DND-41 (cell line): ENCODE measurements around the gene ZRANB1.

Source experiments
- ATAC-seq: fragments of 200-7000 bp; cut with Tn5 transposase; 3 replicates; pipeline ENCODE4 v1.9.1; 2021; ENCODE audit warnings: low read depth; ENCODE audit not compliant: insufficient read depth
- DNase-seq: peaks from one replicate; pipeline ENCODE4 v3.0.0-alpha.2; 2020
- H2AFZ ChIP-seq: 2 replicates; pipeline ENCODE4 v1.6.0; 2012; ENCODE audit warnings: low read depth, low read length
- H3K27ac ChIP-seq: 2 replicates; pipeline ENCODE4 v1.5.1; 2012; ENCODE audit warnings: low read length, inconsistent platforms
- H3K27me3 ChIP-seq: fragments of 200-600 bp; sonication (generic); 2 replicates; pipeline ENCODE4 v1.6.0; 2012; ENCODE audit warnings: low read length, mild to moderate bottlenecking, inconsistent platforms; ENCODE audit not compliant: insufficient read depth, poor library complexity
- H3K36me3 ChIP-seq: 2 replicates; pipeline ENCODE4 v1.5.1; 2012; ENCODE audit warnings: low read length, inconsistent platforms; ENCODE audit not compliant: insufficient read depth
- H3K4me1 ChIP-seq: 2 replicates; pipeline ENCODE4 v1.5.1; 2012; ENCODE audit warnings: mild to moderate bottlenecking, low read length; ENCODE audit not compliant: insufficient read depth
- H3K4me2 ChIP-seq: 2 replicates; pipeline ENCODE4 v1.6.0; 2012; ENCODE audit warnings: mild to moderate bottlenecking, moderate library complexity, low read length, inconsistent platforms; ENCODE audit not compliant: insufficient read depth
- H3K4me3 ChIP-seq, 2 experiments: fragments of 200-600 bp in 1 of 2; shearing (Covaris generic) in 1 of 2; 2 replicates each; pipeline ENCODE4 v1.5.1; 2012 to 2016; ENCODE audit warnings: inconsistent platforms in 2 of 2, low read length in 2 of 2, mild to moderate bottlenecking in 2 of 2, low read depth in 1 of 2, moderate library complexity in 1 of 2
- H3K79me2 ChIP-seq: 2 replicates; pipeline ENCODE4 v1.6.0; 2012; ENCODE audit warnings: low read length, inconsistent platforms; ENCODE audit not compliant: insufficient read depth
- H3K9ac ChIP-seq: 2 replicates; pipeline ENCODE4 v1.6.0; 2012; ENCODE audit warnings: low read depth, mild to moderate bottlenecking, inconsistent platforms, low read length, moderate library complexity
- H3K9me3 ChIP-seq: 2 replicates; pipeline ENCODE4 v1.5.1; 2012; ENCODE audit warnings: low read length, moderate library complexity, mild to moderate bottlenecking, inconsistent platforms; ENCODE audit not compliant: insufficient read depth, severe bottlenecking
- H4K20me1 ChIP-seq: 2 replicates; pipeline ENCODE4 v1.6.0; 2012; ENCODE audit warnings: low read length; ENCODE audit not compliant: insufficient read depth
- CTCF ChIP-seq: IDR thresholded peaks from 2 replicates; pipeline ENCODE4 v1.5.1; 2012; ENCODE audit warnings: borderline replicate concordance, low read length, moderate library complexity, mild to moderate bottlenecking; ENCODE audit not compliant: poor library complexity, severe bottlenecking; ENCODE audit errors: extremely low read depth
- EZH2 ChIP-seq: IDR thresholded peaks from 3 replicates; pipeline ENCODE4 v1.6.1; 2012; ENCODE audit warnings: borderline replicate concordance, low read depth, mild to moderate bottlenecking, moderate library complexity, low read length, inconsistent platforms; ENCODE audit not compliant: severe bottlenecking

Gene ZRANB1

GRCh38 chr10:125013529-125013872, 71.6 kb downstream of the ZRANB1 start:
- ATAC-seq: no peak
- no peak overlapping the region for H2AFZ ChIP-seq
- TF ChIP-seq CTCF (no peak), EZH2 (no peak)
- DNase-seq: no peak
- no peak overlapping the region for H3K4me3 ChIP-seq
- peaks cover 31% of the 10 kb centered on the region for H3K79me2 ChIP-seq
- no peaks in the 10 kb centered on the region for H3K4me1 ChIP-seq
- H3K36me3 ChIP-seq: 0 out of 2 replicates have a peak, but pooled peaks cover 3% of the 10 kb centered on the region
- peaks cover 47% of the 10 kb centered on the region for H4K20me1 ChIP-seq
- no peak overlapping the region for H3K27ac ChIP-seq
- H3K9me3 ChIP-seq: no peaks in the 10 kb centered on the region
- H3K27me3 ChIP-seq: no peaks in the 10 kb centered on the region
- no peak overlapping the region for H3K9ac ChIP-seq
- no peak overlapping the region for H3K4me2 ChIP-seq

GRCh38 chr10:125014086-125014830, 72.3 kb downstream of the ZRANB1 start:
- 0 out of 2 replicates have a peak, but pooled peaks cover 3% of the 10 kb centered on the region for H3K36me3 ChIP-seq
- no peaks in the 10 kb centered on the region for H3K27me3 ChIP-seq
- H3K4me2 ChIP-seq: no peak overlapping the region
- TF ChIP-seq EZH2: no peak
- no peak for TF ChIP-seq CTCF
- H3K27ac ChIP-seq: no peak overlapping the region
- no peaks in the 10 kb centered on the region for H3K9me3 ChIP-seq
- no peak overlapping the region for H3K4me3 ChIP-seq
- H3K79me2 ChIP-seq: peaks cover 35% of the 10 kb centered on the region
- DNase-seq: no peak
- no peak for ATAC-seq
- H2AFZ ChIP-seq: no peak overlapping the region
- H4K20me1 ChIP-seq: peaks cover 49% of the 10 kb centered on the region
- no peaks in the 10 kb centered on the region for H3K4me1 ChIP-seq
- H3K9ac ChIP-seq: no peak overlapping the region

- ATAC-seq: no peak
- Histone ChIP-seq H3K27ac (no peak overlapping the region), H3K4me1 (no peaks in the 10 kb centered on the region), H4K20me1 (peaks cover 44% of the 10 kb centered on the region), H3K4me3 (no peak overlapping the region), H2AFZ (no peak overlapping the region), H3K9ac (no peak overlapping the region), H3K36me3 (0 out of 2 replicates have a peak, but pooled peaks cover 3% of the 10 kb centered on the region), H3K27me3 (no peaks in the 10 kb centered on the region), H3K9me3 (no peaks in the 10 kb centered on the region), H3K4me2 (no peak overlapping the region), H3K79me2 (peaks cover 33% of the 10 kb centered on the region)
- no peak for DNase-seq
- TF ChIP-seq EZH2: no peak
- no peak for TF ChIP-seq CTCF
These were observed 73.0 kb downstream of the ZRANB1 start for GRCh38 chr10:125014836-125015355.
